Esophagus muscularis mucosa (tissue), 4 donors: ENCODE results near the gene EBLN2. TPM values are rescaled to one million over a fixed set of nuclear protein-coding genes. Genes with fewer than 3 reads are reported as not detected.
A peak's percentile ranks its signal among the peaks of the same experiment; 100 is the strongest.

Experiments used
- DNase-seq: peaks from one replicate; pipeline ENCODE4 v3.0.0-alpha.2; 2017; ENCODE audit errors: extremely low spot score
- H3K27ac ChIP-seq, 4 donors: fragments of 200-600 bp; sonication (generic); replicated peaks in 1 of 4; 1 replicate in 3 of 4; 2 replicates in 1 of 4; pipeline ENCODE4 v1.5.1; 2016 to 2019; ENCODE audit warnings: mild to moderate bottlenecking in 1 of 4
- H3K27me3 ChIP-seq, 4 donors: fragments of 200-600 bp; sonication (generic); one replicate each; pipeline versions ENCODE4 v1.5.1 to v1.6.0; 2016 to 2019
- H3K36me3 ChIP-seq, 4 donors: fragments of 200-600 bp; sonication (generic); one replicate each; pipeline ENCODE4 v1.5.1; 2016 to 2019
- H3K4me1 ChIP-seq, 4 donors: fragments of 200-600 bp; sonication (generic); one replicate each; pipeline ENCODE4 v1.5.1; 2016 to 2019
- H3K4me3 ChIP-seq, 4 donors: fragments of 200-600 bp; sonication (generic); 1 replicate in 2 of 4; 2 replicates in 2 of 4; pipeline ENCODE4 v1.5.1; 2016 to 2019; ENCODE audit warnings: mild to moderate bottlenecking in 4 of 4, moderate library complexity in 1 of 4
- H3K9me3 ChIP-seq, 4 donors: fragments of 200-600 bp; sonication (generic); 1 replicate in 3 of 4; 2 replicates in 1 of 4; pipeline ENCODE4 v1.5.1; 2016 to 2019
- EP300 ChIP-seq: sonication (generic); formaldehyde crosslinking; IDR thresholded peaks from one replicate; pipeline ENCODE4 v1.6.1; 2017; ENCODE audit warnings: antibody characterized with exemption
- POLR2A ChIP-seq: fragments of 450-650 bp; IDR thresholded peaks from one replicate; pipeline ENCODE4 v1.6.1; 2017; ENCODE audit warnings: antibody characterized with exemption, moderate library complexity, mild to moderate bottlenecking, low read depth
- POLR2AphosphoS5 ChIP-seq, 2 donors: sonication (generic); formaldehyde crosslinking; IDR thresholded peaks; one replicate each; pipeline ENCODE4 v1.6.1; 2017; ENCODE audit warnings: antibody characterized with exemption in 2 of 2
- WGBS: methylation state at CpG from one replicate; pipeline ENCODE4 v1.1.5; 2018; 5-methylcytosine and 5-hydroxymethylcytosine counted together
- intact Hi-C: fragments of 100-400 bp; cut with DNase I; formaldehyde crosslinking; loops from one replicate; pipeline ENCODE4 v1.15.1; 2023
- total RNA-seq, 4 donors: library from RNA; depleted of rRNA; stranded (reverse); fragments of >200 nt; gene quantifications; one replicate each; pipeline versions ENCODE4 v1.1.0 to v1.2.1, GENCODE V29; 2016
- TF ChIP-seq, protein P1 (sequence below), 3 experiments: fragments of 200-600 bp in 2 of 3; fragments of 450-650 bp in 1 of 3; sonication (generic) in 2 of 3; IDR thresholded peaks; one replicate each; pipeline ENCODE4 v1.5.1; 2017 to 2019; ENCODE audit warnings: antibody characterized with exemption in 3 of 3, mild to moderate bottlenecking in 2 of 3, moderate library complexity in 1 of 3

The EBLN2 gene
- total RNA-seq, 4 donors from 2014 or later = 1.0 to 2.8 (median 2.4) TPM

- H3K27ac ChIP-seq = no peak overlapping the region
- DNase-seq = no peak
- no peaks in the 10 kb centered on the region for H3K36me3 ChIP-seq
- peaks cover 30 to 87% (median 78%) of the 10 kb centered on the region in 4 donors for H3K4me1 ChIP-seq
- intact Hi-C loops = no loop called here
- H3K4me3 ChIP-seq = no peak overlapping the region
- TF ChIP-seq, protein P1, sequence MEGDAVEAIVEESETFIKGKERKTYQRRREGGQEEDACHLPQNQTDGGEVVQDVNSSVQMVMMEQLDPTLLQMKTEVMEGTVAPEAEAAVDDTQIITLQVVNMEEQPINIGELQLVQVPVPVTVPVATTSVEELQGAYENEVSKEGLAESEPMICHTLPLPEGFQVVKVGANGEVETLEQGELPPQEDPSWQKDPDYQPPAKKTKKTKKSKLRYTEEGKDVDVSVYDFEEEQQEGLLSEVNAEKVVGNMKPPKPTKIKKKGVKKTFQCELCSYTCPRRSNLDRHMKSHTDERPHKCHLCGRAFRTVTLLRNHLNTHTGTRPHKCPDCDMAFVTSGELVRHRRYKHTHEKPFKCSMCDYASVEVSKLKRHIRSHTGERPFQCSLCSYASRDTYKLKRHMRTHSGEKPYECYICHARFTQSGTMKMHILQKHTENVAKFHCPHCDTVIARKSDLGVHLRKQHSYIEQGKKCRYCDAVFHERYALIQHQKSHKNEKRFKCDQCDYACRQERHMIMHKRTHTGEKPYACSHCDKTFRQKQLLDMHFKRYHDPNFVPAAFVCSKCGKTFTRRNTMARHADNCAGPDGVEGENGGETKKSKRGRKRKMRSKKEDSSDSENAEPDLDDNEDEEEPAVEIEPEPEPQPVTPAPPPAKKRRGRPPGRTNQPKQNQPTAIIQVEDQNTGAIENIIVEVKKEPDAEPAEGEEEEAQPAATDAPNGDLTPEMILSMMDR (IDR thresholded peaks at IDR 0.05) = no peak
- TF ChIP-seq POLR2AphosphoS5 (IDR thresholded peaks at IDR 0.05) (no peak), EP300 (no peak), POLR2A (no peak)
- no peaks in the 10 kb centered on the region for H3K9me3 ChIP-seq
- H3K27me3 ChIP-seq = no peaks in the 10 kb centered on the region
These were observed 36.6 kb upstream of the EBLN2 start for GRCh38 chr3:73024836-73025235.

DNA sequence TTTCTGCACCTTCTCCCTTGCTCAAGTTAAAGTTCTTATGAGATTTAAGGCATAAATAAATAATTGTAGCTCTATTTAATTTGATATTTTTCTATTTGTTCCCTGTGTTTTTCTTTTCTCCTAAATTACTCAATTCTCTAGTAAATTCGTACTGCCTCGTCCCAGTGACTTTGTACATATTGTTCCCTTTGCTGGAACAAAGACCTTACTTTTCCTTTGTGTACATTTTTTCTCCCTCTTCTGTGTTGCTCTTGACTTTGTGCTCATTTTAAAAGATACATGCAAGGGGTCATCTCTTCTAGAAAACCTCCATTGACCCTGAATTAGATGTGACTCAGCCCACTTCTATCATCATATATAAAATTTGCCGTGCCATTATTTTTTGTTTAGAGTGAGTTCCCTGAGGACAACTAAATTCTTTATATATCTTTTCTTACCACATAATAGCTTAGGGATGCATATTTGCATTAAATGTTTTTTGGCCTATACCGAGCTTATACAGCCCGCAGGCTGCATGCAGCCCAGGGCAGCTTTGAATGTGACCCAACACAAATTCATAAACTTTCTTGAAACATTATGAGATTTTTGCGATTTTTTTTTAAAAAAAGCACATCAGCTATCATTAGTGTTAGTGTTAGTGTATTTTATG lies 35.2 kb upstream of the EBLN2 start:
- DNase-seq = no peak
- peaks cover 35 to 77% (median 72%) of the 10 kb centered on the region in 4 donors for H3K4me1 ChIP-seq
- 90% methylated on average over 6 of the region's 6 CpGs for WGBS
- H3K36me3 ChIP-seq = no peaks in the 10 kb centered on the region
- intact Hi-C loops = no loop called here
- TF ChIP-seq POLR2A = no peak
- TF ChIP-seq EP300 = no peak
- TF ChIP-seq POLR2AphosphoS5 (IDR thresholded peaks at IDR 0.05) = no peak
- TF ChIP-seq, protein P1 (IDR thresholded peaks at IDR 0.05) = no peak
- no peak overlapping the region for H3K4me3 ChIP-seq
- no peak overlapping the region for H3K27ac ChIP-seq
- H3K27me3 ChIP-seq = no peaks in the 10 kb centered on the region
- H3K9me3 ChIP-seq = no peaks in the 10 kb centered on the region

- Histone ChIP-seq H3K27ac (no peak overlapping the region), H3K4me1 (peaks cover 35 to 76% (median 72%) of the 10 kb centered on the region in 4 donors), H3K27me3 (no peaks in the 10 kb centered on the region), H3K4me3 (no peak overlapping the region), H3K9me3 (no peaks in the 10 kb centered on the region), H3K36me3 (no peaks in the 10 kb centered on the region)
- intact Hi-C loops = no loop called here
- TF ChIP-seq, protein P1 (IDR thresholded peaks at IDR 0.05) = no peak
- TF ChIP-seq EP300 = no peak
- no peak for TF ChIP-seq POLR2AphosphoS5 (IDR thresholded peaks at IDR 0.05)
- TF ChIP-seq POLR2A = no peak
- DNase-seq = no peak
- 54% methylated on average over 2 of the region's 2 CpGs for WGBS
These were observed 34.7 kb upstream of the EBLN2 start for GRCh38 chr3:73026760-73027113.

DNA sequence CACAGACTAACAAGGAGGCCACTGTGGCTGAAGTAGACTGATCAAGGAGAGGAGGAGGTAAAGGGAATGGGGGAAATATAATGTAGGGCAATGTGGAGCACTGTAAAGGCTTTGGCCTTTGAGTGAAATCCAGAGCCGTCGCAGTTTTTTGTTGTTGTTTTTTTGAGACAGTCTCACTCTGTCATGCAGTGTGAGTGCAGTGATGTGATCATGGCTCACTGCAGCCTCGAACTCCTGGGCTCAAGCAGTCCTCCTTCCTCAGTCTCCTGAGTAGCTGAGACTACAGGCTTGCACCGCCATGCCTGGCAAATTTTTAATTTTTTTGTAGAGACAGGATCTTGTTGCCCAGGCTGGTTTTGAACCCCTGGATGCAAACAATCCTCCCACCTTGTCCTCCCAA lies 32.7 kb upstream of the EBLN2 start:
- no peak overlapping the region for H3K4me3 ChIP-seq
- WGBS = 72% methylated on average over 4 of the region's 4 CpGs
- intact Hi-C loops = no loop called here
- H3K9me3 ChIP-seq = no peaks in the 10 kb centered on the region
- H3K4me1 ChIP-seq = peaks cover 29 to 71% (median 65%) of the 10 kb centered on the region in 4 donors
- no peak for TF ChIP-seq POLR2A
- TF ChIP-seq POLR2AphosphoS5 (IDR thresholded peaks at IDR 0.05) = no peak
- TF ChIP-seq, protein P1 (IDR thresholded peaks at IDR 0.05) = no peak
- TF ChIP-seq EP300 = no peak
- no peak for DNase-seq
- H3K27ac ChIP-seq = peak overlapping the region in 1 of 4 donors; percentile 13
- no peaks in the 10 kb centered on the region for H3K36me3 ChIP-seq
- H3K27me3 ChIP-seq = no peaks in the 10 kb centered on the region

DNA sequence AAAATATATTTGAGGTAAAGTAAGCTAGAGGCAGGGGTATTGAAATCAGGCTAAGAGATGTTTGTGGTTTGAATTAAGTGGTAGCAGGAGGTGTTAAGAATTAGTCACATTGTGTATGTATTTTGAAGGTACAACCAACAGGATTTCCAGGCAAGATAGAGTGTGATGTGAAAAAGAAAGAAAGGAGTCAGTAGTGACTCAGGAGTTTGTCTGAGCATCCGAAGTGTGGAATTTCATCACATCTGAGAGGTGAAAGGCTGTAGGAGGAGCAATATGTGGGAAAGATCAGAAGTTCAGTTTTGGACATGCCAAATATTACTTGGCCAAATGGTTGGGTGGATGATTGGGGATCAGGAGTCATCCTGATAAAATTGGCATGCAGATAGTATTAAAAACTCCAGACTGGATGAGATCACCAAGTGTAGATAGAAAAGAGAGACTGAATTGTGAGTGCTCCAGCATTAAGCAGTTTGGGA lies 32.1 kb upstream of the EBLN2 start:
- Histone ChIP-seq H3K27me3 (no peaks in the 10 kb centered on the region), H3K27ac (peak overlapping the region in 2 of 4 donors; percentile 2 to 19), H3K36me3 (no peaks in the 10 kb centered on the region), H3K9me3 (no peaks in the 10 kb centered on the region), H3K4me1 (peaks cover 27 to 72% (median 61%) of the 10 kb centered on the region in 4 donors), H3K4me3 (no peak overlapping the region)
- WGBS = 38% methylated on average over 1 of the region's 1 CpG
- no peak for DNase-seq
- intact Hi-C loops = no loop called here
- TF ChIP-seq POLR2AphosphoS5 (IDR thresholded peaks at IDR 0.05) = no peak
- TF ChIP-seq, protein P1 (IDR thresholded peaks at IDR 0.05) = no peak
- no peak for TF ChIP-seq POLR2A
- no peak for TF ChIP-seq EP300
